HepG2 (cell line): Measurements from ENCODE around the gene DOCK1. TPM values are rescaled to one million over a fixed set of nuclear protein-coding genes. Genes with fewer than 3 reads are reported as not detected.

Experiments used
- ATAC-seq: fragments of 200-7000 bp; cut with Tn5 transposase; 3 replicates; pipeline ENCODE4 v1.9.1; 2020; ENCODE audit warnings: mild to moderate bottlenecking, moderate library complexity
- BruUV-seq: library from RNA; stranded (reverse); fragments of 400-500 nt; replicated peaks from 2 replicates; lab custom pipeline; 2021; lab: Mats Ljungman, UMichigan
- CTCF ChIA-PET: fragments of 300-600 bp; formaldehyde crosslinking; extraction: SDS; loops from one replicate; lab custom pipeline; 2021; ENCODE audit warnings: low total read pairs, inconsistent platforms, low intra/inter-chr PET ratio; lab: Yijun Ruan, JAX
- POLR2A ChIA-PET: fragments of 350-600 bp; sonication (Branson Sonifier 250); formaldehyde crosslinking; loops from one replicate; lab custom pipeline; 2020; ENCODE audit warnings: antibody characterized with exemption, inconsistent platforms; lab: Yijun Ruan, JAX
- DNase-seq: peaks from one replicate; pipeline ENCODE4 v3.0.0-alpha.2; 2015; ENCODE audit warnings: low spot score
- FAIRE-seq: peaks from 3 replicates; lab custom pipeline; 2011; peaks lifted over from hg19 to GRCh38; lab: Jason Lieb, UNC
- H2AFZ ChIP-seq: one replicate; pipeline ENCODE4 v1.6.1; 2011; ENCODE audit warnings: low read length, inconsistent platforms
- H3K27ac ChIP-seq: fragments of 300-600 bp; 3 replicates; pipeline ENCODE4 v1.8.0; 2011; ENCODE audit warnings: mixed run types, mild to moderate bottlenecking, mixed read lengths, low read length, inconsistent platforms; ENCODE audit not compliant: insufficient read depth; ENCODE audit errors: extremely low read length
- H3K27me3 ChIP-seq, 2 experiments: fragments of 200-600 bp in 1 of 2; 2 replicates in 1 of 2; 3 replicates in 1 of 2; pipeline versions ENCODE4 v1.6.0 to v1.8.0; 2011; ENCODE audit warnings: low read length in 2 of 2, mild to moderate bottlenecking in 2 of 2, moderate library complexity in 2 of 2, inconsistent platforms in 1 of 2; ENCODE audit not compliant: insufficient read depth in 2 of 2, control insufficient read depth in 1 of 2
- H3K36me3 ChIP-seq, 2 experiments: fragments of 200-600 bp in 1 of 2; replicated peaks in 1 of 2; 2 replicates in 1 of 2; 3 replicates in 1 of 2; pipeline versions ENCODE4 v1.5.1 to v1.8.0; 2011; ENCODE audit warnings: low read length in 2 of 2, inconsistent platforms in 1 of 2; ENCODE audit not compliant: insufficient read depth in 2 of 2, control insufficient read depth in 1 of 2
- H3K4me1 ChIP-seq: 2 replicates; pipeline ENCODE4 v1.5.1; 2012; ENCODE audit warnings: low read length, inconsistent platforms; ENCODE audit not compliant: insufficient read depth
- H3K4me2 ChIP-seq: 2 replicates; pipeline ENCODE4 v1.6.0; 2011; ENCODE audit warnings: low read depth, low read length, inconsistent platforms
- H3K4me3 ChIP-seq, 3 experiments: fragments of 200-600 bp in 1 of 3; sonication (generic), shearing (Covaris generic) in 1 of 3; replicated peaks in 1 of 3; 2 replicates each; pipeline ENCODE4 v1.5.1; 2011 to 2016; ENCODE audit warnings: low read length in 3 of 3, inconsistent platforms in 2 of 3, low read depth in 2 of 3, mild to moderate bottlenecking in 2 of 3, control low read depth in 1 of 3, mixed read lengths in 1 of 3; ENCODE audit not compliant: insufficient read depth in 1 of 3
- H3K79me2 ChIP-seq: one replicate; pipeline ENCODE4 v1.6.1; 2011; ENCODE audit warnings: low read length, inconsistent platforms; ENCODE audit not compliant: insufficient read depth
- H3K9ac ChIP-seq: 2 replicates; pipeline ENCODE4 v1.6.0; 2011; ENCODE audit warnings: mild to moderate bottlenecking, low read depth, low read length, inconsistent platforms; ENCODE audit not compliant: insufficient read depth
- H3K9me3 ChIP-seq: 2 replicates; pipeline ENCODE4 v1.5.1; 2012; ENCODE audit warnings: mild to moderate bottlenecking, low read length
- H4K20me1 ChIP-seq: 2 replicates; pipeline ENCODE4 v1.6.0; 2011; ENCODE audit warnings: inconsistent platforms, mild to moderate bottlenecking, low read length, moderate library complexity; ENCODE audit not compliant: insufficient read depth
- ATAD3A ChIP-seq: sonication (generic); formaldehyde crosslinking; IDR thresholded peaks from 2 replicates; pipeline ENCODE4 v1.4.0; 2020; ENCODE audit warnings: missing genetic modification reagents
- FOXP1 ChIP-seq, 2 experiments: fragments of 450-650 bp in 1 of 2; IDR thresholded peaks; 2 replicates each; pipeline ENCODE4 v1.6.1; 2017 to 2018; ENCODE audit warnings: antibody characterized with exemption in 1 of 2
- NRL ChIP-seq: sonication (generic); formaldehyde crosslinking; IDR thresholded peaks from 2 replicates; pipeline ENCODE4 v1.5.0; 2020; ENCODE audit warnings: missing genetic modification reagents, mild to moderate bottlenecking, moderate library complexity, borderline replicate concordance
- PRDM15 ChIP-seq: sonication (generic); formaldehyde crosslinking; IDR thresholded peaks from 2 replicates; pipeline ENCODE4 v1.4.0; 2020; ENCODE audit warnings: missing genetic modification reagents
- ZNF225 ChIP-seq: sonication (generic); formaldehyde crosslinking; IDR thresholded peaks from 2 replicates; pipeline ENCODE4 v1.4.0; 2020; ENCODE audit warnings: mild to moderate bottlenecking, missing genetic modification reagents
- ZNF317 ChIP-seq: sonication (generic); formaldehyde crosslinking; IDR thresholded peaks from 2 replicates; pipeline ENCODE4 v1.5.0; 2020; ENCODE audit warnings: mild to moderate bottlenecking, missing genetic modification reagents
- WGBS: methylation state at CpG from one replicate; pipeline ENCODE4 v1.1.6; 2017; ENCODE audit warnings: low lambda C conversion rate; 5-methylcytosine and 5-hydroxymethylcytosine counted together
- in situ Hi-C: cut with HindIII; loops from 2 replicates; pipeline ENCODE4 v1.10.0; 2017; ENCODE audit warnings: low pct_unique_long_range_greater_than_20kb; ENCODE audit not compliant: extremely low pct_ligation_motif_present
- intact Hi-C: fragments of 100-400 bp; cut with micrococcal nuclease; formaldehyde crosslinking; loops from one replicate; pipeline ENCODE4 v1.10.0; 2022; ENCODE audit not compliant: unreplicated experiment
- polyA plus RNA-seq, 8 experiments: library from polyadenylated mRNA; depleted of rRNA in 3 of 8; stranded (reverse) in 7 of 8; unstranded in 1 of 8; fragments of >200 nt; fragmentation: Illumina TruSeq in 4 of 8; extraction: Trizol in 4 of 8; gene quantifications; 2 replicates each; pipeline versions ENCODE4 v1.2.1 to v1.2.3, GENCODE V29; 2011 to 2016; ENCODE audit warnings: low read depth in 4 of 8, missing spikeins in 1 of 8, mixed read lengths in 1 of 8; ENCODE audit not compliant: insufficient read depth in 1 of 8
- total RNA-seq, 5 experiments: library from RNA; depleted of rRNA; stranded (reverse); fragments of >200 nt; fragmentation: Illumina TruSeq; extraction: Trizol; gene quantifications; 2 replicates each; pipeline ENCODE4 v1.2.3, GENCODE V29; 2016; ENCODE audit warnings: low read depth in 1 of 5

DOCK1 gene
- total and polyA plus RNA-seq, 2 of the 13 experiments (the other 11 are each of a cell fraction or from before 2014, with no cell fraction given) = 8.3 to 25.5 TPM

- no peak overlapping the region for H3K4me3 ChIP-seq
- in situ Hi-C loops (no loop called here), intact Hi-C loops (no loop called here)
- no peak for ATAC-seq
- 97% methylated on average over 9 of the region's 9 CpGs for WGBS
- ChIA-PET CTCF (no interaction called here), POLR2A (no interaction called here)
- H3K27ac ChIP-seq = no peak overlapping the region
- H3K4me1 ChIP-seq = peaks cover 17% of the 10 kb centered on the region
- H4K20me1 ChIP-seq = no peaks in the 10 kb centered on the region
- no TSS peak for BruUV-seq
- FAIRE-seq = no peak
- no peaks in the 10 kb centered on the region for H3K79me2 ChIP-seq
- no peaks in the 10 kb centered on the region for H3K27me3 ChIP-seq
- H3K4me2 ChIP-seq = no peak overlapping the region
- H3K36me3 ChIP-seq = peaks cover 0 to 6% of the 10 kb centered on the region in 2 experiments; a peak in 1 of 5 replicates
- H3K9me3 ChIP-seq = no peaks in the 10 kb centered on the region
- no peak for TF ChIP-seq ZNF225
- no peak for TF ChIP-seq PRDM15 (CRISPR knock-in tag)
- TF ChIP-seq ATAD3A (CRISPR knock-in tag) = no peak
- no peak for TF ChIP-seq NRL
- TF ChIP-seq ZNF317 (CRISPR knock-in tag) = no peak
- TF ChIP-seq FOXP1 (IDR thresholded peaks at IDR 0.05) = no peak
- no peak for TF ChIP-seq FOXP1 (CRISPR knock-in tag; IDR thresholded peaks at IDR 0.05)
- TF ChIP-seq, all 625 proteins: peak for 0
- Histone ChIP-seq H3K9ac (no peak overlapping the region), H2AFZ (no peak overlapping the region)
- DNase-seq = no peak
These were observed 508.8 kb downstream of the DOCK1 start for GRCh38 chr10:127414024-127414423.
